GM23248 (cell line): Measurements from ENCODE around the gene SKAP2.

Experiments used
- EZH2 ChIP-seq: fragments of 200-600 bp; sonication (generic); IDR thresholded peaks from 2 replicates; pipeline ENCODE4 v1.6.1; 2018; ENCODE audit warnings: antibody characterized with exemption, mild to moderate bottlenecking; ENCODE audit not compliant: insufficient read depth, poor library complexity, severe bottlenecking
- EZH2phosphoT487 ChIP-seq: fragments of 200-600 bp; sonication (generic); IDR thresholded peaks from 2 replicates; pipeline ENCODE4 v1.6.1; 2018; ENCODE audit warnings: antibody characterized with exemption, moderate library complexity, mild to moderate bottlenecking, low read depth; ENCODE audit not compliant: insufficient read depth

GRCh38 chr7:26663874-26664273 lies 200.5 kb downstream of the SKAP2 start:
- TF ChIP-seq EZH2 (no peak), EZH2phosphoT487 (no peak)
